GM23338 (cell line): ENCODE data around the gene FKRP.

Source experiments
- CREB1 ChIP-seq: fragments of 250-450 bp; sonication (Bioruptor Pico); IDR thresholded peaks from 2 replicates; pipeline ENCODE4 v1.5.0; 2020; ENCODE audit warnings: low read depth, mild to moderate bottlenecking, moderate library complexity
- CTCF ChIP-seq, 2 experiments: fragments of 200-600 bp in 1 of 2; sonication (generic) in 1 of 2; conservative IDR thresholded peaks; 2 replicates each; pipeline versions ENCODE4 v1.5.1 to v1.6.1; 2016 to 2017; ENCODE audit warnings: antibody characterized with exemption in 2 of 2, low read depth in 2 of 2, mild to moderate bottlenecking in 2 of 2, moderate library complexity in 1 of 2
- EZH2 ChIP-seq: fragments of 200-600 bp; sonication (generic); IDR thresholded peaks from one replicate; pipeline ENCODE4 v1.8.0; 2017; ENCODE audit warnings: antibody characterized with exemption, mild to moderate bottlenecking, low read depth; ENCODE audit not compliant: unreplicated experiment
- JUNB ChIP-seq: IDR thresholded peaks from one replicate; pipeline ENCODE4 v1.6.1; 2016; ENCODE audit warnings: antibody characterized with exemption; ENCODE audit not compliant: unreplicated experiment
- NANOG ChIP-seq: IDR thresholded peaks from 2 replicates; pipeline ENCODE4 v1.6.1; 2016; ENCODE audit warnings: antibody characterized with exemption, borderline replicate concordance
- POLR2AphosphoS5 ChIP-seq: IDR thresholded peaks from 2 replicates; pipeline ENCODE4 v1.6.1; 2016; ENCODE audit warnings: antibody characterized with exemption, low read depth
- REST ChIP-seq: IDR thresholded peaks from one replicate; pipeline ENCODE4 v1.6.1; 2018; ENCODE audit warnings: antibody characterized with exemption; ENCODE audit not compliant: unreplicated experiment
- STAT1 ChIP-seq: IDR thresholded peaks from one replicate; pipeline ENCODE4 v1.6.1; 2016; ENCODE audit warnings: antibody characterized with exemption; ENCODE audit not compliant: unreplicated experiment
- ZNF114 ChIP-seq: fragments of 250-450 bp; sonication (Bioruptor Pico); IDR thresholded peaks from 2 replicates; pipeline ENCODE4 v1.5.0; 2020; ENCODE audit warnings: mild to moderate bottlenecking, moderate library complexity
- ZNF331 ChIP-seq: fragments of 250-450 bp; sonication (Bioruptor Pico); IDR thresholded peaks from 2 replicates; pipeline ENCODE4 v1.5.0; 2020; ENCODE audit warnings: low read depth, mild to moderate bottlenecking, moderate library complexity
- TF ChIP-seq, protein P1 (sequence below): IDR thresholded peaks from 2 replicates; pipeline ENCODE4 v1.6.1; 2016; ENCODE audit warnings: antibody characterized with exemption

GRCh38 chr19:46719629-46720502, 26.0 kb upstream of the FKRP start:
- TF ChIP-seq REST: no peak
- TF ChIP-seq CTCF (conservative IDR thresholded peaks at IDR 0.05; ENCODE audit: low read depth in 2 of 2): no peak
- TF ChIP-seq EZH2: no peak
- TF ChIP-seq POLR2AphosphoS5: no peak
- TF ChIP-seq, protein P1, sequence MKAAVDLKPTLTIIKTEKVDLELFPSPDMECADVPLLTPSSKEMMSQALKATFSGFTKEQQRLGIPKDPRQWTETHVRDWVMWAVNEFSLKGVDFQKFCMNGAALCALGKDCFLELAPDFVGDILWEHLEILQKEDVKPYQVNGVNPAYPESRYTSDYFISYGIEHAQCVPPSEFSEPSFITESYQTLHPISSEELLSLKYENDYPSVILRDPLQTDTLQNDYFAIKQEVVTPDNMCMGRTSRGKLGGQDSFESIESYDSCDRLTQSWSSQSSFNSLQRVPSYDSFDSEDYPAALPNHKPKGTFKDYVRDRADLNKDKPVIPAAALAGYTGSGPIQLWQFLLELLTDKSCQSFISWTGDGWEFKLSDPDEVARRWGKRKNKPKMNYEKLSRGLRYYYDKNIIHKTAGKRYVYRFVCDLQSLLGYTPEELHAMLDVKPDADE: no peak
- TF ChIP-seq JUNB: no peak
- TF ChIP-seq NANOG: no peak
- TF ChIP-seq STAT1: no peak
- TF ChIP-seq CREB1 (CRISPR knock-in tag): no peak
- no peak for TF ChIP-seq ZNF114 (CRISPR knock-in tag)
- no peak for TF ChIP-seq ZNF331 (CRISPR knock-in tag)
